Keratinocyte (primary cell): Measurements from ENCODE around the gene RANBP17. TPM values are rescaled to one million over a fixed set of nuclear protein-coding genes. Genes with fewer than 3 reads are reported as not detected.

ENCODE experiments used
- DNase-seq: peaks from one replicate; pipeline ENCODE4 v3.0.0-alpha.2; 2011; ENCODE audit warnings: low read depth, missing footprints, low spot score
- FAIRE-seq: peaks from 2 replicates; lab custom pipeline; 2011; peaks lifted over from hg19 to GRCh38; lab: Jason Lieb, UNC
- H2AFZ ChIP-seq: 2 replicates; pipeline ENCODE4 v1.6.0; 2012; ENCODE audit warnings: low read length, control low read depth, inconsistent platforms; ENCODE audit not compliant: control insufficient read depth
- H3K27ac ChIP-seq: 2 replicates; pipeline ENCODE4 v1.5.1; 2011; ENCODE audit warnings: low read length; ENCODE audit not compliant: control insufficient read depth, insufficient read depth
- H3K27me3 ChIP-seq: 3 replicates; pipeline ENCODE4 v1.6.0; 2011; ENCODE audit warnings: low read length; ENCODE audit not compliant: control insufficient read depth, insufficient read depth; ENCODE audit errors: extremely low read depth
- H3K36me3 ChIP-seq, 2 experiments: 2 replicates in 1 of 2; 3 replicates in 1 of 2; pipeline ENCODE4 v1.5.1; 2011; ENCODE audit warnings: low read length in 2 of 2, mild to moderate bottlenecking in 1 of 2; ENCODE audit not compliant: control insufficient read depth in 2 of 2, insufficient read depth in 2 of 2; ENCODE audit errors: extremely low read depth in 1 of 2
- H3K4me1 ChIP-seq: 3 replicates; pipeline ENCODE4 v1.5.1; 2011; ENCODE audit warnings: low read length; ENCODE audit not compliant: control insufficient read depth, insufficient read depth; ENCODE audit errors: extremely low read depth
- H3K4me2 ChIP-seq: 3 replicates; pipeline ENCODE4 v1.6.0; 2011; ENCODE audit warnings: low read depth, low read length; ENCODE audit not compliant: control insufficient read depth, insufficient read depth; ENCODE audit errors: extremely low read depth
- H3K4me3 ChIP-seq, 3 experiments: fragments of 200-600 bp in 1 of 3; sonication (generic) in 1 of 3; 2 replicates in 2 of 3; 3 replicates in 1 of 3; pipeline ENCODE4 v1.5.1; 2011 to 2016; ENCODE audit warnings: low read length in 3 of 3, mild to moderate bottlenecking in 3 of 3, control low read depth in 2 of 3, inconsistent platforms in 1 of 3, low read depth in 1 of 3, mixed read lengths in 1 of 3, mixed run types in 1 of 3, moderate library complexity in 1 of 3; ENCODE audit not compliant: control insufficient read depth in 2 of 3, insufficient read depth in 2 of 3; ENCODE audit errors: extremely low read depth in 1 of 3
- H3K79me2 ChIP-seq: 2 replicates; pipeline ENCODE4 v1.6.0; 2012; ENCODE audit warnings: low read length; ENCODE audit not compliant: control insufficient read depth, insufficient read depth
- H3K9ac ChIP-seq: 3 replicates; pipeline ENCODE4 v1.6.0; 2011; ENCODE audit warnings: low read length; ENCODE audit not compliant: control insufficient read depth, insufficient read depth; ENCODE audit errors: extremely low read depth
- H3K9me1 ChIP-seq: 3 replicates; pipeline ENCODE4 v1.6.0; 2011; ENCODE audit warnings: low read length; ENCODE audit not compliant: control insufficient read depth, insufficient read depth; ENCODE audit errors: extremely low read depth
- H3K9me3 ChIP-seq: 2 replicates; pipeline ENCODE4 v1.5.1; 2012; ENCODE audit warnings: low read depth, low read length; ENCODE audit not compliant: control insufficient read depth
- H4K20me1 ChIP-seq: 3 replicates; pipeline ENCODE4 v1.6.0; 2011; ENCODE audit warnings: low read length; ENCODE audit not compliant: control insufficient read depth, insufficient read depth; ENCODE audit errors: extremely low read depth
- CTCF ChIP-seq, 3 experiments: IDR thresholded peaks in 1 of 3; conservative IDR thresholded peaks in 1 of 3; optimal IDR thresholded peaks in 1 of 3; 2 replicates in 2 of 3; 3 replicates in 1 of 3; pipeline versions ENCODE3 to v1.5.1; 2011; ENCODE audit warnings: low read length in 3 of 3, mild to moderate bottlenecking in 3 of 3, moderate library complexity in 2 of 3, control low read depth in 1 of 3, inconsistent platforms in 1 of 3; ENCODE audit not compliant: insufficient read depth in 2 of 3; ENCODE audit errors: extremely low read depth in 1 of 3
- EZH2 ChIP-seq: IDR thresholded peaks from one replicate; pipeline ENCODE4 v1.6.1; 2012; ENCODE audit warnings: inconsistent platforms, mild to moderate bottlenecking, low read length, moderate library complexity
- dilution Hi-C: fragments of 300-500 bp; cut with MboI; formaldehyde crosslinking; loops from one replicate; pipeline ENCODE4 v1.7.0; 2020; ENCODE audit warnings: low sequenced_read_pairs; ENCODE audit not compliant: extremely low pct_ligation_motif_present
- polyA plus RNA-seq, 5 experiments: library from polyadenylated mRNA; depleted of rRNA in 3 of 5; stranded (reverse) in 3 of 5; stranded (forward) in 1 of 5; unstranded in 1 of 5; fragments of >200 nt; gene quantifications; 1 replicate in 1 of 5; 2 replicates in 3 of 5; 3 replicates in 1 of 5; pipeline versions ENCODE4 v1.2.1 to v1.2.3, GENCODE V29; 2011 to 2012; ENCODE audit warnings: missing spikeins in 2 of 5, low read depth in 1 of 5, low replicate concordance in 1 of 5

RANBP17 gene
- polyA plus RNA-seq, 1 donor (not counting 4 experiments of a cell fraction or from before 2014, with no cell fraction given) = 0.97 TPM

- Histone ChIP-seq H4K20me1 (no peaks in the 10 kb centered on the region), H3K9me1 (no peaks in the 10 kb centered on the region), H3K4me1 (no peaks in the 10 kb centered on the region), H3K4me3 (no peak overlapping the region), H3K9ac (no peak overlapping the region), H3K27ac (no peak overlapping the region), H2AFZ (no peak overlapping the region), H3K36me3 (no peaks in the 10 kb centered on the region), H3K27me3 (peaks cover 12% of the 10 kb centered on the region), H3K9me3 (no peaks in the 10 kb centered on the region), H3K4me2 (no peak overlapping the region), H3K79me2 (no peaks in the 10 kb centered on the region)
- FAIRE-seq (no peak), DNase-seq (no peak)
- TF ChIP-seq CTCF (optimal IDR thresholded peaks at IDR 0.05 in 1 of 3, IDR thresholded peaks at IDR 0.05 in 1 of 3, conservative IDR thresholded peaks at IDR 0.05 in 1 of 3; ENCODE audit: extremely low read depth in 1 of 3, insufficient read depth in 2 of 3, low read length in 3 of 3) (no peak), EZH2 (no peak)
- dilution Hi-C loops = no loop called here
Measured at GRCh38 chr5:171299851-171300250, 438.0 kb downstream of the RANBP17 start.

GRCh38 chr5:171300358-171300757, 438.5 kb downstream of the RANBP17 start:
- H3K9ac ChIP-seq = no peak overlapping the region
- FAIRE-seq (no peak), DNase-seq (no peak)
- dilution Hi-C loops = no loop called here
- no peaks in the 10 kb centered on the region for H3K79me2 ChIP-seq
- H3K27me3 ChIP-seq = peaks cover 17% of the 10 kb centered on the region
- no peaks in the 10 kb centered on the region for H4K20me1 ChIP-seq
- H3K4me3 ChIP-seq = no peak overlapping the region
- no peak overlapping the region for H3K4me2 ChIP-seq
- no peak overlapping the region for H3K27ac ChIP-seq
- TF ChIP-seq EZH2 (no peak), CTCF (optimal IDR thresholded peaks at IDR 0.05 in 1 of 3, IDR thresholded peaks at IDR 0.05 in 1 of 3, conservative IDR thresholded peaks at IDR 0.05 in 1 of 3; ENCODE audit: extremely low read depth in 1 of 3, insufficient read depth in 2 of 3, low read length in 3 of 3) (no peak)
- H2AFZ ChIP-seq = no peak overlapping the region
- no peaks in the 10 kb centered on the region for H3K4me1 ChIP-seq
- H3K36me3 ChIP-seq = no peaks in the 10 kb centered on the region
- no peaks in the 10 kb centered on the region for H3K9me1 ChIP-seq
- H3K9me3 ChIP-seq = no peaks in the 10 kb centered on the region
